Right lobe of liver (tissue), 6 donors: Measurements from ENCODE around the gene PPM1H. TPM values are rescaled to one million over a fixed set of nuclear protein-coding genes. Genes with fewer than 3 reads are reported as not detected.

Source experiments
- ATAC-seq, 4 donors: fragments of 200-7000 bp; cut with Tn5 transposase; one replicate each; pipeline ENCODE4 v1.9.1; 2020; ENCODE audit warnings: mild to moderate bottlenecking in 4 of 4, moderate library complexity in 4 of 4
- DNase-seq, 3 donors: peaks; one replicate each; pipeline ENCODE4 v3.0.0-alpha.2; 2020
- H3K27ac ChIP-seq, 3 donors: fragments of 200-600 bp; one replicate each; pipeline ENCODE4 v1.8.0; 2022
- H3K27me3 ChIP-seq, 2 donors: fragments of 200-600 bp; one replicate each; pipeline ENCODE4 v1.8.0; 2022
- H3K36me3 ChIP-seq, 4 donors: fragments of 200-600 bp; sonication (generic) in 1 of 4; one replicate each; pipeline versions ENCODE4 v1.5.1 to v1.8.0; 2017 to 2022; ENCODE audit warnings: control low read depth in 1 of 4
- H3K4me1 ChIP-seq, 4 donors: fragments of 200-600 bp; sonication (generic) in 1 of 4; one replicate each; pipeline versions ENCODE4 v1.5.1 to v1.8.0; 2017 to 2022; ENCODE audit warnings: control low read depth in 1 of 4
- H3K4me3 ChIP-seq, 3 donors: fragments of 200-600 bp; one replicate each; pipeline ENCODE4 v1.8.0; 2022
- H3K9me3 ChIP-seq, 4 donors: fragments of 200-600 bp; sonication (generic) in 1 of 4; one replicate each; pipeline versions ENCODE4 v1.5.1 to v1.8.0; 2017 to 2022; ENCODE audit warnings: control low read depth in 1 of 4
- CTCF ChIP-seq, 4 donors: fragments of 200-600 bp in 3 of 4; fragments of 450-650 bp in 1 of 4; IDR thresholded peaks; one replicate each; pipeline versions ENCODE4 v1.5.1 to v1.8.0; 2016 to 2022; ENCODE audit warnings: antibody characterized with exemption in 4 of 4, mild to moderate bottlenecking in 2 of 4
- POLR2A ChIP-seq: fragments of 450-650 bp; IDR thresholded peaks from one replicate; pipeline ENCODE4 v1.6.1; 2017; ENCODE audit warnings: antibody characterized with exemption, mild to moderate bottlenecking
- WGBS: methylation state at CpG from one replicate; pipeline ENCODE4 v1.1.6; 2018; ENCODE audit warnings: low coverage, low lambda C conversion rate; ENCODE audit not compliant: insufficient coverage; ENCODE audit errors: missing lambda C conversion rate; 5-methylcytosine and 5-hydroxymethylcytosine counted together
- intact Hi-C, 2 donors: fragments of 100-400 bp; cut with DNase I; formaldehyde crosslinking; loops; one replicate each; pipeline versions ENCODE4 v1.11.2 to v1.14.1; 2022
- total RNA-seq, 6 experiments: library from RNA; depleted of rRNA in 2 of 6; stranded (reverse); fragments of >200 nt in 2 of 6; fragmentation: NEBNext Ultra II Directional in 3 of 6; extraction: Animal tissue kit (Norgen Biotek cat#: 25700) in 3 of 6; gene quantifications; one replicate each; pipeline versions ENCODE4 v1.1.0 to v1.2.4, GENCODE V29; 2016 to 2023
- donor health status: DM: no; HTN: yes; CAD: no.
- donor health status: DM: no; HTN: no; CAD: no.
- donor health status: DM: no; HTN: no; CAD: no.
- donor health status: DM: no; HTN: yes; CAD: no.
- donor health status: DM: no; HTN: yes; CAD: no.

PPM1H gene
- total RNA-seq, 6 experiments from 2014 or later = 3.8 to 9.2 (median 6.5) TPM

- WGBS = 89% methylated on average over 2 of the region's 4 CpGs
- no peaks in the 10 kb centered on the region for H3K9me3 ChIP-seq
- no peaks in the 10 kb centered on the region for H3K27me3 ChIP-seq
- no peak overlapping the region for H3K4me3 ChIP-seq
- DNase-seq (no peak), ATAC-seq (no peak)
- no peak overlapping the region for H3K27ac ChIP-seq
- H3K4me1 ChIP-seq = no peaks in the 10 kb centered on the region
- TF ChIP-seq POLR2A (no peak), CTCF (IDR thresholded peaks at IDR 0.05) (no peak)
- H3K36me3 ChIP-seq = no peaks in the 10 kb centered on the region
- intact Hi-C loops = no loop called here
Measured at GRCh38 chr12:62865937-62866336, 69.0 kb downstream of the PPM1H start.

DNA sequence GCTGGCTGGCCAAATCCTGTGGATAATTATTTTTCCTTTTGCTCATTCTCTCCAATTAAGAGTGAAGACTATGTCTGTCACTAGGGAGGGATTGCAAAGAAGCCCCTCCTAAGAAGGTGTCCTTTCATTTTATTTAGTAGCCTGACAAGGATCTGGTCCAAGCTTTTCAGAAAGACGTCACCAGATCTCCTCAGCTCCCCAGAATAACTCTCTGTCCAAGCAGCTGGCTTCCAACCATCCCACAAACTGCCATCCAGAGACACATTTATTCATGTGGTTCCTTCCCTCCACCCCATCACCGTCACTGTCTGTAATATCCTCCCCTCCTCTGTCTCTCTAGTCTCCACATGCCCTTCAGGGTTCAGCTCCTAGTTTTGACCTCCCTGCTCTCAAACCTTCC is 69.9 kb downstream of the PPM1H start:
- Histone ChIP-seq H3K27me3 (no peaks in the 10 kb centered on the region), H3K36me3 (no peaks in the 10 kb centered on the region), H3K4me1 (no peaks in the 10 kb centered on the region), H3K4me3 (no peak overlapping the region), H3K27ac (no peak overlapping the region), H3K9me3 (no peaks in the 10 kb centered on the region)
- no peak for ATAC-seq
- intact Hi-C loops = no loop called here
- no peak for DNase-seq
- 81% methylated on average over 2 of the region's 2 CpGs for WGBS
- TF ChIP-seq POLR2A = no peak
- TF ChIP-seq CTCF (IDR thresholded peaks at IDR 0.05) = no peak

DNA sequence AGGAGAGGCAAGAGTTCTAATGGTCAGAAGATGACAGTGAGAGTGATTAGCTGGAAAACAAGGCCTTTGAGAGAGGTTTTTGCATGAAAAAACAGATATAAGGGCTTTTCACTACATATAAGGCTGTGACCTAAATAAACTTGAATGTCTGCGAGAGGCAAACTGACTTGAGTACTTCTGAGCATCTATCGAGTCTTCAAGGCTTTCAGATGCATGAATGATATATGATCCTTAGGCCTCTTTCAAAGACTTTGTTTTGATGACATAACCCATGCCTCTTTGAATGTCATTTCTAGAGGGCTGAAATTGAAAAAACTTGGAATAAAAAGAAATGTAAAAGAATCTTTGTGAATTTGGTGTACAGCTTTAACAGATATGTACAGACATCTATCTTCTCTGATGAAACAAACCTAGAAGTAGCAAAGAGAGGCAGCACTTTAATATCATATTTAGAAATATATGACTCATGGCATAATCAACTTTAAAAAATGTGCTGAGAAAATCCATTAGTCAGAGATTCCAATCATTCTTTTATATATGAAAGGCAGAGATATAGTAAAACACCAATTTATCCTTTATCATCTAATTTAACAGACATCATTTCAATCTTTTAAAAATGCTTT is 72.6 kb downstream of the PPM1H start:
- Histone ChIP-seq H3K9me3 (no peaks in the 10 kb centered on the region), H3K4me1 (no peaks in the 10 kb centered on the region), H3K27ac (no peak overlapping the region), H3K36me3 (no peaks in the 10 kb centered on the region), H3K4me3 (no peak overlapping the region), H3K27me3 (no peaks in the 10 kb centered on the region)
- no peak for TF ChIP-seq CTCF (IDR thresholded peaks at IDR 0.05)
- no peak for TF ChIP-seq POLR2A
- WGBS = 89% methylated on average over 2 of the region's 2 CpGs
- no peak for ATAC-seq
- no peak for DNase-seq
- intact Hi-C loops = no loop called here

DNA sequence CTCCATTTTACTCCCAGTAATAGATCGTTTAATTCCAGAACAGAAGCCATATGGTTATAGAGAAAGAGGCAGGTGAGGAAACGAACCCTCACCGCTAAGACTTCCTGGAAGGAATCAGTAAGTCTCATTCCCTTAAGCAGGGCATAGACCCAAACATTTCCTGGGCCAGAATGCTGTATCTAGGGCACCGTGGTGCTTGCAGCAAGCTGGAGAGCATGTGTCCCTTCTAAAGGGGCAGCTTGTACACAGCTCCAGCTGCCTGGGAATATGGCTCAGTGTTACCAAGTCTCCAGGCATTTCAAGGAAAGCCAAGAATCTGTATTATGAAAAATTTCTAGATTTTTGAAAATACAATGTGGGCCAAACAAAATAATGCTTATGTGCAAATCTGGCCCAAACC is 73.4 kb downstream of the PPM1H start:
- no peaks in the 10 kb centered on the region for H3K9me3 ChIP-seq
- WGBS = 89% methylated on average over 4 of the region's 4 CpGs
- TF ChIP-seq CTCF (IDR thresholded peaks at IDR 0.05) (no peak), POLR2A (no peak)
- no peaks in the 10 kb centered on the region for H3K27me3 ChIP-seq
- no peak overlapping the region for H3K27ac ChIP-seq
- ATAC-seq (no peak), DNase-seq (no peak)
- intact Hi-C loops = no loop called here
- no peak overlapping the region for H3K4me3 ChIP-seq
- no peaks in the 10 kb centered on the region for H3K36me3 ChIP-seq
- no peaks in the 10 kb centered on the region for H3K4me1 ChIP-seq
